A204.1 (cell line): ENCODE measurements around the gene TCP11.

Experiments
- FAIRE-seq: peaks from 2 replicates; lab custom pipeline; 2012; peaks lifted over from hg19 to GRCh38; lab: Jason Lieb, UNC

The TCP11 gene

DNA sequence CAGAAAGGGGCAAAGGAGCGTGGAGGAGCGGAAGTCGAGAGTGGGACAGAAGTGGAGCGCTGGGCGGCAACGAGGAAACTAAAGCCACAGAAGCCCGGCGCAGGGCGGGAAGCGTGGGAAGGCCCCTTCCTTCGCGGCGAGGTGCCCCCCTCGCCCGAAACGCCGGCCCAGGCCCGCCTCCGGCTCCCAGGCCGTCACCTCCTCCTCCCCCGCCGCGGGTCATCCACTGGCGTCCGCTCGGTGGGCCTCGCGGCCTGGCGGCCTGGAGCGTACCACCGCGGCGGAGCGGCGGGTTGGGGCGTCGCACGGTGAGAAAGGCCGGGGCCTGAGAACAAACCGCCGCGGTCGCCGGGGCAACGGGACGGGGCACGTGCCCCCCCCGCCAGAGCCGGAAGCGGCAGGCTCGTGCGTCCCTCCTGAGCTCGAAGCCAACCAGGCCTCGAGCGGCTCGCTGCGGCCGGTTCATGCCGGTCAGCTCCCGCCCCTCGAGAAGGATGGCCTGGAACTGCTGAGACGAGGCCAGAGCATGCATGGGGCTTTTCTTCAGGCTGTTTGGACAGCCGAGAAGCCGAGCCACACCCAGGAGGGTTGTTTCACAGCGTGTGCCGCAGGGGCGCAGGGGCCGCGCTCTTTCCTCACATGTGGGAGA lies at the start of gene TCP11:
Gene TCP11, minus strand, starts transcription at position 333 of the 649 bp plus-strand sequence. CDS start 469 bp downstream, outside the sequence.
- no peak for FAIRE-seq

DNA sequence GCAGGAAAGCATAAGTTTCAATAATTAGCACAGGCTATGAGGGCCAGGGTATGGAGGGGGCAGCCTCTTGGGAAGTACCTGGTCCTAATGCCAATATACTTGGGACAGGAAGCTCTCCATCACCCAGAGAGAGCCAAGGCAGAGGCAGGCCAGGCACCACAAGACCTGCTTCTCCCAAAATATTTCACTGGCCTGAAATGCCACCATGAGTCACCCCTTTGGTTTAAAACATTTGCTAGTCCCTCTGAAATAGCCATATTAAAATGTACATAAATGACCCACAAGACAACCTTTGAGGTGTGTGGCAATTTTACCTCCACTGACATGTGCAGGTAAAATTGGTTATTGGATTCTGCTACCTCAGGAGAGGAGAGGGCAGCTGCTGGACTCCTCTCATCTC lies 49.2 kb upstream of the TCP11 start:
- no peak for FAIRE-seq

DNA sequence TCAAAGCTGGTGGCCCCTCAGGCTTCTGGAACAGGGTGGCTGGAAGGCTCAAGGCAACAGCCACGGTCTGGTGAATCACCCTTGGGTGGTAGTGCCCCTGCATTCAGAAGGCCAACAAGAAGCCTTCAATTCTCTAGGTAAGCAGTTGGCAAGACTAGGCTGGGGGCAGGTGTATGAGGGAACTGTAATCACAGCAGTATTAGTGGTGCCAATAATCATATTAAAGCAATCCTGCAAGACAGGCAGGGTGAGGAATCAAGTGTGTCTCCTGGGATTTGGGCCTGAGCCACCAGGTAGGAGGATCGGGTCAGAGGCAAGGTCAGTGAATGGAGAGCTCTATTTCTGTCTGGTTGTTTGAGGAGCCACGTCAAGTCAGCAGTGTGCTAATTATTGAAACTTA lies 47.7 kb upstream of the TCP11 start:
- FAIRE-seq: no peak

DNA sequence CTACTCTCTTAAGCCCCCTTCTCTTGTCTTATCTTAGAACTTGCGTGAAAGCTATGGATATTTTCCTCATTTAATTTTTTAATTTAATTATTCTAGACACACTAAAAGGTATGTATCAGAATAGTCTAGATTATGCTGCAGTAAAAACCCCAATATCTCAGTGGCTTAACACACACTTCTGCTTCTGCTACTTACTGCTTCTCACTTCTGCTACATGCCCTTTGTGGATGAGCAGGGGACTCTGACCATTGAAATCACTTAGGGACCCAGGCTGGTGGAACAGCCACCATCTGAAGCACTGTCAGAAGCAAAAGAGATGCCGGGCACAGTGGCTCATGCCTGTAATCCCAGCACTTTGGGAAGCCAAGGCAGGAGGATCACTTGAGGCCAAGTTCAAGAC lies 45.4 kb upstream of the TCP11 start:
- FAIRE-seq: no peak

DNA sequence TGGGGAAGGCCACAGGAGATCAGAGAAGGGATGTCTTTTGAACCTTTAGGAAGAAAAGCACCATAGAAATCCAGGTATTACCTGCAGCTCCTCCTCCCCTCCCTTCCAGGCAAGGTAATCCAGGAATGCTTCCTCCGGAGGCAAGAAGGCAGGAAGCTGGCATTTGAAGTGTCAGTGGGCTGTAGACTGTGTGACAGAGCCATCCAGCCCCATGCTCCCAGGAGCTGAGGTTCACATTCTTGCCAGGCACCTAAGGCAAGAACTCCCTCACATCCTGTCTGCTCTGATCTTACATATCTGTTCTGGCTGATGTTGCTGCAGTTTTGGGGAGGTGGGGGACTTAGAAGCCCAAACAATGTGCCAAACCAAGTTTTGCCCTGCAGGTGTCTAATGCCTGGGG lies 44.8 kb upstream of the TCP11 start:
- FAIRE-seq: no peak

DNA sequence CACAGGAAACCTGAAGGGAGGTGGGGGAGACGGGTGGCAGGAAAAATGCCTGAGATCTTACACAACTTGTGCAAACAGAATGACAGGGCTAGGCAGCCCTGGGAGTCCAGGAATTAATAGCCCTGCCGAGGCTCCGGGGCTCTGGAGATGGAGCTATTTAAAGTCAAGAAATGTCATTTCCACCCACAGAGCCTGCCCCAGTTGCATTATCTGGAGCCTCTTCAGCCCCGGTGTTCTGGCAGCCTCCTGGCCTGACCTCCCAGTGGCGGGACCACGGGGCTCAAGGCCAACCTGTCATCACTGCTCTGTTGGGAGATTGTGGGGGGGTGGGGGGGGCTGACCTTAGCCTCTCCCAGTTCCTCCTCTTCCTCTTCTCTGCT lies 44.2 kb upstream of the TCP11 start:
- FAIRE-seq: no peak

DNA sequence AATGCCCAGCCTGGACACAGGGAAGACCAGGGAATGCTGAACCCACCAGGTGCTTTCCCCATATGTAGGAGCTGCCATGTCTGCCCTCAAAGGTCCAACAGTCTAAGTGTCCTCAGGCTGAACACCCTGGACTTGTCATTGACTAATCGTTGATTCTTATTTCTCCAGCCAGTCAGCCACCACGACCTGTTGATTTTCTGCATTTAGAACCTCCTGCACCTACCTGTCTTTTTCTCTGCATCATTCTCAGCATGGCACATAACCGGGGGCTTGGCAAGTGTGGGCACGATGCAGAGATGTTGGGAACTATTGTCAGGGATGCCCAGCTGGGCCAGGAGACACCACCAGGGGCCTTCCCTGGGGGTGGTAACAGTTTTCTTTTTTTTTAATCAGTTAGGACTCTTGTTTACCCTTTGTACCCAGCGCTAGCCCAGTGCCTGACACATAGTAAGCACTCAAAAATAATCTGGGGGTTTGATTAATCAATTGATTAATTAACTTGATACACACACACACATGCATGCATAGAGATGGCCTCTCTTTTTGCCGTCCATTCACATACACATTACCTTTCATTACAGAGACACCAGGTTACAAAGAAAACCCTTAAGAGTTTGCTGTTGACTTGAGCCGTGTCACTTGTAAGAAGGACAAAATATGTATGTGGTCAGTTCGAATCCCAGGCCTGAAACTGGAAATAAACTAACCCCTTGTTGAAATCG lies 43.6 kb upstream of the TCP11 start:
- no peak for FAIRE-seq

DNA sequence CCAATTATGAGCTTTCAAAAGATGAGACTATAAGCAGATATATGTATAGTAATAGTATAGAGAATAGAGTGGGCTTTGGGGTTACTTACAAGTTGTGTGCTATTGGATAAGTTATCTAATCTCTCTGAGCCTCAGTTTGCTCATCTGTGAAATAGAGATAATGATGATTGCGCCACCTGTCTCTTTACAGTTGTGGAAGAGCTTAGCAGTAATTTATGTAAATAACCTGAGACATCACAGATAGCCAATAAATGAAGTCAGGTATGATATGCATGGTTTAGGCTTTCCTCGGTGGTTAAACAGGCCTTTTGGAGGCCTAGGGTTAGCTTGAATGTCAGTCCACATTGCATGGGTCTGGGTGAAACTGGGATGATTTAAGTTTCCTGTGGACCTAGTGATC lies 42.8 kb upstream of the TCP11 start:
- FAIRE-seq: no peak

DNA sequence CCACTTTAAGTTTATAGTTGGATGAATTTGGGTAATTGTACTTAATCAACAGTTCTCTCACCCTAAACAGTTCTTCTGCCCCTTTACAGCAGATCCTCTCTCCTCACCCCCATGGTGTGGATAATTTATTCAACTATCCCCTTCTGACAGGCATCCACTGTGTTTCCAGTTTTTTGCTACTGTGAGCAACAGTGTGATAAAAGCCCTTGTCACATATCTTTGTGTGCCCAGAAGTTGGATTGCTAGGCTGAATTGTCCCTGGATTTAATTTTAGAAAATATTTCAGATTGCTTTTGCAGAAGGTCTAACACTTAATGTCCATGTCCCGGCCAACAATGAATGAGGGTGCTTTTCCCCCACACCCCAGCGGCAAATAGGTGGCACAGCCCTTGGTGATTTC lies 42.1 kb upstream of the TCP11 start:
- FAIRE-seq: no peak

DNA sequence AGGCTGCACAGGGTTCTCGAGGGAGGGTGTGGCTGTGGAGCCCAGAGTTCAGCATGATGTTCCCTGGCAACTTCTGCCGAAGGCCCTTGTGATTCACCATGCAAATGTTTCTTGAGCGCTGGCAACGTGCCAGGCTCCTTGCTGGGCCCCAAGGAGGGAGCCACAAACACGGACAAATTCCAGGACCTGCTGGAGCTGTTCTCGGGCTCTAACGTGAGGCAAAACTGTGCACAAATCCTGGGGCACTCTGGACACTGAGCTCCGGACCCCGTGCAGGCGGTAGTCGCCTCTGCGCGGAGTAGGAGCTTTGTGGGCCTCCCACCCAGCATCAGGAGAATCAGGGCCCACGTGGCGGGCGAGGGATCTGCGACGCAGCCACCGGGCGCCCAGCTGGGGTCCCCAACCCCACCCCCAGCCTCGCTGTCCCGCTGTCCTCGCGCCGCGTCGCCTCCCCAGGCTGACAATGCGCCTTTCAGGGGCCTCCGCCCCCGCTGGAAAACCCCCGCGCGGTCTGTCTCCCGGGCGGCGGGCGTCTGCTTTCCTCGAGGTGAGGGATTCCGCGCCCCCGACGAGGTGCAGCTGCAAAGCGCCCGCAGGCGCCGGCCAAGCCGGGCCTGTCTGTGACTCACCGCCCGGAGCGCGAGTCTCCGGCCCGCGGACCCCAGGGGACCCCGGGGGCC lies 40.9 kb upstream of the TCP11 start:
- FAIRE-seq: no peak

DNA sequence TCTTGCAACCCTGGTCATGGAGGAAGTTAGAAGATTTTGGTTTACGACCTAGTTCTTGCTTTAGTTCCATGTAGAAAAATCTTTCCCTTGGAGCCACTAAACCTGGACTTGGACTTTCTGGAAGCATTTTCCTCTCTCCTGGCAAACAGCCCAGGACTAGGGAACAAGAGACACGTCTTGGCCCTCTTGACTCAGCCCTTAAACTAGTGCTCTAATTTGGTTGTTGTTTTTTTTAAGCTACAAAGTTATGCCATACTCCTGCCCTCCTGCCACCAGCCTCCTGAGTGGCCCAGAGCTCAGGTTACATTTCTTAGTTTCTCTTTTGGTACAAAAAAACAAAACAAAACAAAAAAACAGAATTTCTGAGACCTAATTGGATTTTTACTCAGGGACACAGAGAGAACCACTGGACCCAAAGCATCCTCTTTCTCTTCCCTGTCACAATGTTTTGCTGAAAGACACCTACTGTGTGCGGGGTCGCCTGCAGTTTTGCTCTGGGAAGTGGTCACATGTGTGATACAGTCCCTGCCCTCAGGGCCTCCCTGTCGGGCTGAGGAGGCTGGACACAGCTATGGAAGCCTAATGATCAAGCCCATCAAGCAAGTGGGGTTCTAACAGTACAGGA lies 40.3 kb upstream of the TCP11 start:
- no peak for FAIRE-seq

DNA sequence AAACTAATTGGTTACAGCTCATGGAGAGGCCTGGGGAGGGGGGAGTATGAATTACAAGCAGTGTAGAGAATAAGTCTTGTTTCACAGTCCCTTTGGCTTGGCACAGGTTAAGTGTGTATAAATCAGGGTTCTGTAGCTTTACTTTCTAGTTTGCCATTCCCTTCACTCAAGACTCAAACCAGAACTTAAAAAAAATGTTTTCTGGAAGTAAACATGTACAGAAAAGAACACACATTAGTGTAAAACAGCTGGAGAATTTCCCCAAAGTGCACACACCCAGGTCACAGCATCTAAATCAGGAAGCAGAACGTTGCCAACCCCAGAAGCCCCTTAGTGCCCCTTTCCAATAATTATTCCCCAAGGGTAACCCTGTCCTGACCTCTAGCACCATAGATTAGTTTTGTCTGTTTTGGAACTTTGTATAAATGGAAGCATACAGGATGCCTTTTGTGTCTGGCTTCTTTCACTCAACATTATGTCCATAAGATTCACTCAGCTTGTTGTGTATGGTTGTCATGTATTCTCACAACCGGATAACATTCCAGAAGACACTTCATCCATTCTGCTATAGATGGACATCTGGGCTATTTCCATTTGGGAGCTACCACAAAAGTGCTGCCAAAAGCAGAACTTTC lies 38.9 kb upstream of the TCP11 start:
- FAIRE-seq: no peak

DNA sequence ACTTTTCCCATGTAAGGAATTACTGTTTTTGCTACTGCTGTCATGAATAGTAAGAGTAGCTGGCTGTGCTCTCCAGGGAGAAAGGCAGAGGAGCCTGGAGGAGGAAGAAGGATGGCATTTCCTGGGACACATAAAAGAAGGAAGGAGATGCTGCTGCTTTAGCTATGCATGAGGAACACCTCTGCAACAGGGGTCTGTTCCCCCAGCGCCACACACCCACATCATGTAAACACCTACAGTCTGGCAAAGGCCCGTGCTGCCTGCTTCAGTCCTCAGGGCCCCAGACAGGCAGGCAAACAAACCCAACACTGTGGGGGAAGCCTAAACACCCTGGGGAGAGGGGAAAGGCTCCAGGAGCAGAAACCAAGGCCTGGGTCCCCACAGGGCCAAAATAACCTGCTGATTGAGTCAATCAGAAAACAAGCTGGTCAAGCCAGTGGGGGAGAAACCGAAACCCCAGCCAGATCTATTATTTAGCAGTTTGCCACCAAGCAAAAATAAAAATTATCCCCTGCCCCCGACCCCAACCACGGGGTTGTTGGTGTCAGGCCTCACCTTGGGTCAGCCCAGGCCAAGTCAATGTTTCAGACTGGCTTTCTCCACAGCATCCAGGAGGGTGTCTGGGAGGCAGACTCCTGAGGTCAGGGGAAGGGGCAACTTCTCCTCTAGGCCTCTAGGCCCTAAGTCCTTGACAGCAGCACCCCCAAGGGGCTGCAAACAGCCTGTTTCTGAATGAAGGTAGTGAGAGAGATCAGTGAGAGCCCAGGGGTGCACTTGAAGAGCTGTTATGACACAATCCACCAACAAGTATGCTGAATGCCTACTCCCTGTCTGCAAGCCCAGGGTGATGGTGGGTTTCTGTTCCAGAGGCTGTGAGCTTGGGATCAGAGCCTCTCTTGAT lies 38.0 kb upstream of the TCP11 start:
- no peak for FAIRE-seq

DNA sequence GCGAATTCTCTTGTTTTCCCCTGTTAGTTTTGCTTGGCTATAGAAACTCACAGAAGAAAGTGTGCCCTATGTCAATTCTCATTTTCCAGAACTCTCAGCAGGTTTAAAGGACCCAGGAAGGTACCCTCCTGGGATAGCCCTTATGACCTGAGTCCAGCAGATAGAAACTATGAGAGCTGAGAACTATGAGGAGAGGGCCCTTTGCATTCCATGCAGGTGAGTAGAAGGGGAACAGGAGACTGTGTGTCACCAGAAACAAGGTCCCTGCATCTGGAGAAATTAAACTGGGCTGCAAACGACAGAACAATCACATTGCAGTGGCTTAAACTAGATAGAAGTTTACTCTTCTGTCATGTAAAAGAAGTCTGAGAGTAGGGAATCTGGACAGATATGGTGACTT lies 36.9 kb upstream of the TCP11 start:
- FAIRE-seq: no peak

DNA sequence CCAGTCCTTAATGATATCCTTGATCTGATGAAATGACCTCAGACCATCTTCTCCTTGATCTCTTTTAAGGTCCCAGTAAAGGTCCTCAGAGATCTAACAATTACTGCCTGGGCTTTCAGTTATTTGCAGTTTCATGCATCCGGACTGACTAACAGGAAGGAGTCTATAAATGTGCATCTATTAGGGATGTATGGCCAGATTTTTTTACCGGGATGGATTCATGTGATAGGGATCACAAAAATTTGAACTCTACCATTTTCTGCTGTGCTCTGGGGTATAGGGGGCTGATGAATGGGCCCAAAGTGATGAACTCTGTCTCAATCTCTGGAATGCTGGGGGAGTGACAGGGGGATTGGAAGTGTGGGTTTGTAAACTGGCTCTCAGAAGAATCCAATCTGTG lies 36.5 kb upstream of the TCP11 start:
- FAIRE-seq: no peak

DNA sequence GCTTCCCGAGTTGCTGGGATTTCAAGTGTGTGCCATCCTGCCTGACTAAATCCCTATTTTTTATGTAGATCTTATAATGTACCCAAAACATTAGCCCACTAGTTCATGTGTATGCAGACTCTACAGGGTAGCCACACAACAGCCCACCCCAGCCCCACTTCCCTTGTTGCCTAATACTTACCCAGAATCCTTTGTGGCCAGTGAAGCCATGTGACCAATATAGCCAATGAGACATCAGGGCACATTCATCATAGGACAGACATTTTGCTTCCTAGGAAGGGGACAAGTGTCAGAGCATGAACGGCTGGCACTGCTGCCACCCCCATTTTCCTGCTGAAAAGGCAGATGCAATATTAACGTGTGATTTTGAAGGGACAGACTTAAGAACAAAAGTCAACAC lies 36.0 kb upstream of the TCP11 start:
- no peak for FAIRE-seq

DNA sequence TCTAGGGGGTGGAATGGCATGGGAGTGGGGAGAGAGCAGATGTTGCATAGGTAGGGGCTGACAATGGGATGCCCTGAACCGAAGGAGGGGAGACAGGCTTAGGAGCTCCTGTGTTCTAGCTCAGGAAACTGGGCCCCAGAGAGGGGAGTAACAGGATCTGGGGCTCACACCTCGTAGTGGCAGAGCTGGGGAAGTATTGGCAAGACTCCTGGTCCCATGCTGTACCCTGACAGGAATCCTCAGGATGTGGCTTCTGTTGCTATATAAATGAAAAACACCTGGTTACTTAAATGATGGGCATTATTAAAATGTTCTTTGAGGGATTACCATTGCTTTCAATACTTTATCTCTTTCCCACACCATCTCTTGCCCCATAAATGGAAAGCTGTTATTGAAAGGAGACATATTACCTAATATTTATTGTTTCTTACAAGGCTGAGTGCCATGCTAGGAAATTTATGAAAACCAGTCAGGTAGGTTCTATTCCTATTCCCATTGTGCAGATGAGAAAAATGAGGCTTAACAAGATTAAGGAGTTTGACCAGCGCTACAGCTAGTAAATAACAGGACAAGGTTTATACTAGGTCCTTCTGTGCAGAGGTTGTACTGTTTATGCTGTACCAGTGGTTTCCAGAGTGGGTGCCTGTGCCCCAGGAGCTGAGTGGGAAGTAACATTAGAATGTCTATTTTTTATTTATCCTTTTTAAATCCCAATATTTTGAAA lies 35.3 kb upstream of the TCP11 start:
- no peak for FAIRE-seq

DNA sequence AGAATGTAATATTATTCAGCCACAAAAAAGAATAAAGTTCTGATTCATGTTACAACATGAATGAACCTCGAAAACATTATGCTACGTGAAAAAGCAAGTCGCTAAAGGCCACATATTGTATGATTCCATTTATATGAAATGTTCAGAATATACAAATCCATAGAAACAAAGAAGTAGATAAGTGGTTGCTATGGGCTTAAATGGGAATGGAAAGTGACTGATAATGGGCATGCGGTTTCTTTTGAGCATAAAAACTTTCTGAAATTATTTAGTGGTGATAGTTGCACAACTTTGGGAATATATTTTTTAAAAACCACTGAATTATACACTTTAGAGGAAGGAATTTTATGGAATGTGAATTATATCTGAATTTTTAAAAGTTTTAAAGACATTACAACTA lies 33.4 kb upstream of the TCP11 start:
- no peak for FAIRE-seq

DNA sequence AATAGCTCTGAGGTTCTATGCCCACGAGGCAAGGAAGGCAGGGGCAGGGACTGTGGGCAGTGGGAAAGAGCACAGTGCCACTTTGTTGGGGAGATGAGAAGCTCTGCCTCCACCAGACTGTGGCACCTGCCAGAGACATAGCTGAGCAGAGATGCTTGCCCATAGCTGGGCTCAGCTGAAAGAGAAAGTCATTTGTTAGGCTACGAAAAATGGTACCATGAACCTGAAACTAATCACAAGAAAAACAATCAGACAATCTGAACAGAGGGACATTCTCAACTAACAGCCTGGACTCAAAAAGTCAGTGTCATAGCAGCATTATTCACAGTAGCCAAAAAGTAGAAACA lies 32.9 kb upstream of the TCP11 start:
- FAIRE-seq: no peak

DNA sequence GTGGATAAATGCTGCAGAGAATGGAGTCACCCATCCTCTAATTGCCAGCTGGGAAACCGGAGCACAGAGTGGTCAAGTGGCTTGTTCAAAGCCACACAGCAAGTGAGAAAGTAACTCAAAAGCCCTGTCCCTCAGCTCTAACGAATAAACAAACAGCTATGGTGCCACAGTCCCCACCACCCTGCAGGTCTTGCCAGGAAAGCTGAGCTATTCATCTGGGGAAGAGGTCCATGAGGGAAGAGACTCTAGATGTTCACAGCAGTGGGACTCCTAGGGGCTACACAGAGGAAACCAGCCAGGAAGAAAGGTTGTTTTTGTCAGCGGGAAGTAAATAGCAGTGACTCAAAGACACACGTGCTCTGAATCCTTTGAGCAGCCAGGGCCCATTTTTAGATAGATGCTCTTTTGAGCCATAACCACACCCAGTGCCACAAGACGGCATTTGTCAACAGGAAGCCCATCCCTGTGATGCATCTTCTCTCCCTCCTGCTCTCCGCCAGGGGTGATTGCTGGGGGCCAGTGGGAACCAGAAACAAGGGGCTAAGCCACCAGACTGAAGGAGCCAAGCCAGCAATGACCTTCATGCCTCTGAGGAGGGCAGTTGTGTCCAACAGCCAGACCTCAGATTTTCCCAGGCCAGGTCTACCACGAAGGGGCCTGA lies 32.4 kb upstream of the TCP11 start:
- FAIRE-seq: no peak

DNA sequence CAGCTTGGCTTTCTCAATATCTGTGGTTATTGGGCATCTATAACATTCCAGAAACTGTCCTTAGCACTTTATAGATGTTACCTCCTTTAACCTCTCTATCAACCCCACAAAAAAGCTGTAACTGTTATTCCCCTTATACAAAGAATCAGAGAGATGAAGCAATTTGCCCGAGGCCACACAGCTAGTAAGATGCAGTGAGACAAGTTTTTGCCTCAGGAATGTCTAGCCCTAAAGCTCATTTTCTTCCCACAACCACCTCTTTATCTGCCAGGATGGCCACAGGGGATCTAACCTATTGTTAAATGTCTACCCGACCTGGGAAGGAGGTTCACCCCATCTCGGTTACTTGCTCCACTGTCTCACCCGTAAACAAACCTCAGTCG lies 31.9 kb upstream of the TCP11 start:
- no peak for FAIRE-seq
